IMR-90 (cell line): ENCODE data around the gene ERBB4. TPM values are rescaled to one million over a fixed set of nuclear protein-coding genes. Genes with fewer than 3 reads are reported as not detected.

ENCODE experiments used
- ATAC-seq: fragments of 200-7000 bp; cut with Tn5 transposase; 2 replicates; pipeline ENCODE4 v1.9.1; 2020; ENCODE audit warnings: low read depth, mild to moderate bottlenecking, moderate library complexity
- BruUV-seq: library from RNA; stranded (reverse); fragments of 400-500 nt; replicated peaks from 2 replicates; lab custom pipeline; 2021; lab: Mats Ljungman, UMichigan
- CTCF ChIA-PET: fragments of 300-600 bp; formaldehyde crosslinking; extraction: SDS; loops from one replicate; lab custom pipeline; 2021; ENCODE audit warnings: antibody characterized with exemption; lab: Yijun Ruan, JAX
- POLR2A ChIA-PET: fragments of 300-600 bp; sonication (Branson Sonifier 250); formaldehyde crosslinking; loops from one replicate; lab custom pipeline; 2022; ENCODE audit warnings: antibody characterized with exemption; ENCODE audit not compliant: unreplicated experiment; lab: Charles Lee
- DNase-seq: peaks from one replicate; pipeline ENCODE4 v3.0.0; 2013
- H2AFZ ChIP-seq: replicated peaks from 2 replicates; pipeline ENCODE3; 2013; ENCODE audit warnings: low read length, mild to moderate bottlenecking; ENCODE audit not compliant: poor library complexity
- H2AK5ac ChIP-seq: 2 replicates; pipeline ENCODE4 v1.6.1; 2013; ENCODE audit warnings: low read depth, low read length, inconsistent platforms
- H2AK9ac ChIP-seq: replicated peaks from 2 replicates; pipeline ENCODE3; 2013; ENCODE audit warnings: mild to moderate bottlenecking, low read depth, low read length, moderate library complexity; ENCODE audit not compliant: poor library complexity
- H2BK120ac ChIP-seq: 2 replicates; pipeline ENCODE4 v1.6.1; 2013; ENCODE audit warnings: low read depth, low read length, inconsistent platforms
- H2BK15ac ChIP-seq: 3 replicates; pipeline ENCODE4 v1.6.1; 2013; ENCODE audit warnings: low read depth, low read length, inconsistent platforms
- H2BK20ac ChIP-seq: 2 replicates; pipeline ENCODE4 v1.6.1; 2013; ENCODE audit warnings: low read depth, mild to moderate bottlenecking, inconsistent platforms, low read length, moderate library complexity
- H2BK5ac ChIP-seq: 2 replicates; pipeline ENCODE4 v1.6.1; 2013; ENCODE audit warnings: mild to moderate bottlenecking, low read depth, low read length, inconsistent platforms; ENCODE audit not compliant: poor library complexity, severe bottlenecking
- H3K14ac ChIP-seq: replicated peaks from 2 replicates; pipeline ENCODE4 v1.6.1; 2013; ENCODE audit warnings: low read depth, low read length, inconsistent platforms
- H3K18ac ChIP-seq: 2 replicates; pipeline ENCODE4 v1.6.1; 2013; ENCODE audit warnings: low read depth, low read length, control low read depth
- H3K23ac ChIP-seq: 2 replicates; pipeline ENCODE4 v1.6.1; 2013; ENCODE audit warnings: low read depth, low read length, inconsistent platforms
- H3K27ac ChIP-seq: 2 replicates; pipeline ENCODE4 v1.5.1; 2013; ENCODE audit warnings: mild to moderate bottlenecking, control low read depth, low read length; ENCODE audit not compliant: insufficient read depth
- H3K27me3 ChIP-seq: 2 replicates; pipeline ENCODE4 v1.6.1; 2013; ENCODE audit warnings: low read length; ENCODE audit not compliant: control insufficient read depth, insufficient read depth
- H3K36me3 ChIP-seq: 2 replicates; pipeline ENCODE4 v1.6.1; 2013; ENCODE audit warnings: low read length, mixed read lengths; ENCODE audit not compliant: control insufficient read depth, insufficient read depth
- H3K4ac ChIP-seq: 2 replicates; pipeline ENCODE4 v1.6.1; 2013; ENCODE audit warnings: low read depth, low read length, inconsistent platforms
- H3K4me1 ChIP-seq: 2 replicates; pipeline ENCODE4 v1.6.1; 2013; ENCODE audit warnings: low read length, mixed read lengths; ENCODE audit not compliant: control insufficient read depth, insufficient read depth
- H3K4me2 ChIP-seq: 2 replicates; pipeline ENCODE4 v1.6.1; 2013; ENCODE audit warnings: low read depth, mild to moderate bottlenecking, control low read depth, low read length, moderate library complexity
- H3K4me3 ChIP-seq: 2 replicates; pipeline ENCODE4 v1.5.1; 2013; ENCODE audit warnings: low read depth, mild to moderate bottlenecking, control low read depth, low read length, moderate library complexity; ENCODE audit not compliant: insufficient read depth
- H3K56ac ChIP-seq: 2 replicates; pipeline ENCODE4 v1.6.1; 2013; ENCODE audit warnings: low read length, inconsistent platforms; ENCODE audit not compliant: insufficient read depth; ENCODE audit errors: extremely low read depth
- H3K79me1 ChIP-seq, 2 experiments: 2 replicates each; pipeline ENCODE4 v1.6.1; 2013; ENCODE audit warnings: low read length in 2 of 2, inconsistent platforms in 1 of 2, low read depth in 1 of 2
- H3K9ac ChIP-seq: 2 replicates; pipeline ENCODE4 v1.6.1; 2013; ENCODE audit warnings: low read depth, low read length, control low read depth
- H3K9me1 ChIP-seq: 2 replicates; pipeline ENCODE4 v1.6.1; 2013; ENCODE audit warnings: low read length, inconsistent platforms; ENCODE audit not compliant: insufficient read depth
- H3K9me3 ChIP-seq: 2 replicates; pipeline ENCODE4 v1.6.1; 2013; ENCODE audit warnings: low read length; ENCODE audit not compliant: control insufficient read depth, insufficient read depth
- H4K20me1 ChIP-seq: 2 replicates; pipeline ENCODE4 v1.6.1; 2013; ENCODE audit warnings: low read length, inconsistent platforms; ENCODE audit not compliant: insufficient read depth
- H4K5ac ChIP-seq: 2 replicates; pipeline ENCODE4 v1.6.1; 2013; ENCODE audit warnings: mild to moderate bottlenecking, low read depth, low read length, control low read depth
- H4K8ac ChIP-seq, 2 experiments: 2 replicates each; pipeline ENCODE4 v1.6.1; 2013; ENCODE audit warnings: low read depth in 2 of 2, low read length in 2 of 2, control low read depth in 1 of 2, inconsistent platforms in 1 of 2
- H4K91ac ChIP-seq: 2 replicates; pipeline ENCODE4 v1.6.1; 2013; ENCODE audit warnings: low read depth, low read length, inconsistent platforms; ENCODE audit not compliant: insufficient read depth
- FOS ChIP-seq: fragments of 150-350 bp; IDR thresholded peaks from 2 replicates; pipeline ENCODE4 v1.6.1; 2016; ENCODE audit warnings: low read depth, low read length
- MAFK ChIP-seq: IDR thresholded peaks from 2 replicates; pipeline ENCODE4 v1.6.1; 2012; ENCODE audit warnings: low read depth, low read length, improper control_type of control experiment
- NFE2L2 ChIP-seq: fragments of 150-350 bp; IDR thresholded peaks from 2 replicates; pipeline ENCODE4 v1.6.1; 2016; ENCODE audit warnings: low read depth, mild to moderate bottlenecking, low read length
- POLR2A ChIP-seq: IDR thresholded peaks from 2 replicates; pipeline ENCODE4 v1.6.1; 2012; ENCODE audit warnings: mild to moderate bottlenecking, low read depth, low read length
- SMC3 ChIP-seq: fragments of 150-350 bp; IDR thresholded peaks from 2 replicates; pipeline ENCODE4 v1.6.1; 2016; ENCODE audit warnings: low read depth, mild to moderate bottlenecking, antibody characterized with exemption, low read length, moderate library complexity
- dilution Hi-C: fragments of 300-500 bp; cut with HindIII; formaldehyde crosslinking; loops from one replicate; pipeline ENCODE4 v1.14.3; 2018; ENCODE audit warnings: low sequenced_read_pairs; ENCODE audit not compliant: unreplicated experiment
- in situ Hi-C: fragments of 300-500 bp; cut with MboI; formaldehyde crosslinking; loops from 3 replicates; pipeline ENCODE4 v1.14.3; 2019; ENCODE audit warnings: low sequenced_read_pairs, inconsistent platforms, mixed read lengths
- intact Hi-C: fragments of 100-400 bp; cut with micrococcal nuclease; formaldehyde crosslinking; loops from 2 replicates; pipeline ENCODE4 v1.10.0; 2022
- polyA plus RNA-seq, 3 experiments: library from polyadenylated mRNA; depleted of rRNA; stranded (reverse); fragments of >200 nt; gene quantifications; 2 replicates each; pipeline ENCODE4 v1.2.3, GENCODE V29; 2012; ENCODE audit warnings: low replicate concordance in 1 of 3
- total RNA-seq: library from RNA; depleted of rRNA; stranded (reverse); fragments of >200 nt; gene quantifications from 2 replicates; pipeline ENCODE4 v1.2.3, GENCODE V29; 2012

Gene ERBB4
- total and polyA plus RNA-seq, 2 of the 4 experiments (the other 2 are of a cell fraction) = not detected

DNA sequence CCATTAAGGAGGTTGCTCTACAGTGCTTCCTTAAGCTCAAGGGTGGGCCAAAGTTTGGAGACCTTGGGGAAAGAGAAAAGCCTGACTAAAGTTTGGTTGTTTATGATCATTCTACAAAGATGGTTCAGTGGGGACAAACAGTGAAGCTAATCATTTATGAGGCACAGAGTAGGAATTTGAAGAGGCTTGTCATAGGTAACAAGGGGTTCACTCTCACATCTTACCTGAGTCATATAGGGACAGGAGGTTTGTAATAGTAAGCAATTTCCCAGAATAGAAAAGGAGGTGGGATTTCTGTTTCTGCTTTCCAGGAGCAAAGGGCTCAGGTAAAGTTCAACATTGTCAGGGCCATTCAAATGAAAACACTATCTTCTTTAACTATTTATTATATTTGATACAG lies 1194.3 kb downstream of the ERBB4 start:
- CTCF ChIA-PET = no interaction called here
- intact Hi-C loops = no loop called here
- no peaks in the 10 kb centered on the region for H4K20me1 ChIP-seq

More for the DNA sequence above, 1194.3 kb downstream of the ERBB4 start:
- Histone ChIP-seq H3K4me3 (no peak overlapping the region), H2AFZ (no peak overlapping the region), H3K9me1 (no peaks in the 10 kb centered on the region), H3K56ac (no peak overlapping the region), H3K4me1 (no peaks in the 10 kb centered on the region), H3K4ac (no peak overlapping the region), H3K14ac (no peak overlapping the region), H3K18ac (no peak overlapping the region), H4K91ac (no peak overlapping the region), H3K23ac (no peak overlapping the region), H4K8ac (no peak overlapping the region), H3K79me1 (no peaks in the 10 kb centered on the region), H2AK9ac (no peak overlapping the region), H2BK120ac (no peak overlapping the region), H4K5ac (no peak overlapping the region), H3K36me3 (no peaks in the 10 kb centered on the region), H2BK20ac (no peak overlapping the region), H2BK15ac (no peak overlapping the region), H2BK5ac (no peak overlapping the region), H3K27me3 (no peaks in the 10 kb centered on the region), H2AK5ac (no peak overlapping the region), H3K9ac (no peak overlapping the region), H3K4me2 (no peak overlapping the region), H3K27ac (no peak overlapping the region), H3K9me3 (peaks cover 6% of the 10 kb centered on the region; the same call in 1 of the 2 replicates)
- POLR2A ChIA-PET = no interaction called here
- no peak for TF ChIP-seq NFE2L2
- no peak for TF ChIP-seq SMC3
- TF ChIP-seq MAFK = no peak
- no peak for TF ChIP-seq POLR2A
- no peak for TF ChIP-seq FOS
- dilution Hi-C loops (no loop called here), in situ Hi-C loops (no loop called here)
- ATAC-seq (no peak), DNase-seq (no peak)
- BruUV-seq = no TSS peak
